ENCODE data around the gene ARL14EP.

The ARL14EP gene

GRCh38 chr11:30328681-30329080 is 5.8 kb downstream of the ARL14EP start:
- DNase-seq (ENCODE audit: low spot score), result no peak

- DNase-seq (ENCODE audit: low spot score), result no peak
Observed at GRCh38 chr11:30329150-30329940, 6.4 kb downstream of the ARL14EP start.

GRCh38 chr11:30333405-30333804 is 10.5 kb downstream of the ARL14EP start:
- DNase-seq (ENCODE audit: low spot score), result no peak

GRCh38 chr11:30342736-30343166 is 19.8 kb downstream of the ARL14EP start:
- DNase-seq (ENCODE audit: low spot score), result peak; percentile 67

- no peak for DNase-seq (ENCODE audit: low spot score)
Observed at GRCh38 chr11:30344085-30344484, 21.2 kb downstream of the ARL14EP start.

GRCh38 chr11:30345644-30346043 is 22.7 kb downstream of the ARL14EP start:
- DNase-seq (ENCODE audit: low spot score), result no peak

GRCh38 chr11:30346068-30346688 is 23.3 kb downstream of the ARL14EP start:
- DNase-seq (ENCODE audit: low spot score), result peak; percentile 76

GRCh38 chr11:30348035-30348434 is 25.1 kb downstream of the ARL14EP start:
- no peak for DNase-seq (ENCODE audit: low spot score)

GRCh38 chr11:30349885-30350284 is 27.0 kb downstream of the ARL14EP start:
- DNase-seq (ENCODE audit: low spot score), result no peak

GRCh38 chr11:30350384-30350783 is 27.5 kb downstream of the ARL14EP start:
- DNase-seq (ENCODE audit: low spot score), result no peak

GRCh38 chr11:30351061-30351460 is 28.2 kb downstream of the ARL14EP start:
- DNase-seq (ENCODE audit: low spot score), result no peak

GRCh38 chr11:30356391-30356790 is 33.5 kb downstream of the ARL14EP start:
- no peak for DNase-seq (ENCODE audit: low spot score)

- DNase-seq (ENCODE audit: low spot score), result no peak
Observed at GRCh38 chr11:30357872-30358271, 35.0 kb downstream of the ARL14EP start.

GRCh38 chr11:30358536-30358935 is 35.6 kb downstream of the ARL14EP start:
- peak; percentile 62 for DNase-seq (ENCODE audit: low spot score)

- no peak for DNase-seq (ENCODE audit: low spot score)
Observed at GRCh38 chr11:30360741-30361140, 37.8 kb downstream of the ARL14EP start.

- no peak for DNase-seq (ENCODE audit: low spot score)
Observed at GRCh38 chr11:30364139-30364836, 41.4 kb downstream of the ARL14EP start.

- no peak for DNase-seq (ENCODE audit: low spot score)
Observed at GRCh38 chr11:30364837-30365482, 42.1 kb downstream of the ARL14EP start.

- no peak for DNase-seq (ENCODE audit: low spot score)
Observed at GRCh38 chr11:30365793-30366517, 43.1 kb downstream of the ARL14EP start.

- no peak for DNase-seq (ENCODE audit: low spot score)
Observed at GRCh38 chr11:30368394-30368793, 45.5 kb downstream of the ARL14EP start.

GRCh38 chr11:30370164-30370563 is 47.3 kb downstream of the ARL14EP start:
- no peak for DNase-seq (ENCODE audit: low spot score)

GRCh38 chr11:30377347-30377746 is 54.4 kb downstream of the ARL14EP start:
- DNase-seq (ENCODE audit: low spot score), result no peak

GRCh38 chr11:30380846-30381245 is 57.9 kb downstream of the ARL14EP start:
- no peak for DNase-seq (ENCODE audit: low spot score)
